H1 (cell line): ENCODE measurements around the gene KLK8. TPM values are rescaled to one million over a fixed set of nuclear protein-coding genes. Genes with fewer than 3 reads are reported as not detected.

Experiments used
- CTCF ChIA-PET: fragments of 300-600 bp; sonication (Branson Sonifier 250); formaldehyde crosslinking; loops from one replicate; lab custom pipeline; 2021; ENCODE audit not compliant: partially characterized antibody; lab: Charles Lee
- POLR2A ChIA-PET: fragments of 300-600 bp; sonication (Branson Sonifier 250); formaldehyde crosslinking; loops from one replicate; lab custom pipeline; 2021; ENCODE audit warnings: inconsistent platforms; ENCODE audit not compliant: partially characterized antibody; lab: Charles Lee
- DNase-seq, 2 experiments: peaks; one replicate each; pipeline versions ENCODE4 v3.0.0 to v3.0.0-alpha.2; 2010 to 2022; ENCODE audit warnings: low spot score in 2 of 2, low read depth in 1 of 2, mixed read lengths in 1 of 2
- FAIRE-seq: peaks from 2 replicates; lab custom pipeline; 2011; peaks lifted over from hg19 to GRCh38; lab: Jason Lieb, UNC
- H2AFZ ChIP-seq: 2 replicates; pipeline ENCODE4 v1.8.1; 2012; ENCODE audit warnings: low read length, inconsistent platforms
- H2AK5ac ChIP-seq: 2 replicates; pipeline ENCODE4 v1.6.1; 2013; ENCODE audit warnings: low read depth, low read length
- H2BK120ac ChIP-seq: replicated peaks from 2 replicates; pipeline ENCODE3; 2013; ENCODE audit warnings: low read depth, low read length, inconsistent platforms
- H2BK12ac ChIP-seq: 2 replicates; pipeline ENCODE4 v1.6.1; 2013; ENCODE audit warnings: low read depth, low read length
- H2BK15ac ChIP-seq: 2 replicates; pipeline ENCODE4 v1.6.1; 2013; ENCODE audit warnings: low read length
- H2BK20ac ChIP-seq: 2 replicates; pipeline ENCODE4 v1.6.1; 2013; ENCODE audit warnings: low read length
- H2BK5ac ChIP-seq: 2 replicates; pipeline ENCODE4 v1.6.1; 2013; ENCODE audit warnings: low read depth, low read length
- H3K14ac ChIP-seq: 2 replicates; pipeline ENCODE4 v1.6.1; 2013; ENCODE audit warnings: inconsistent platforms; ENCODE audit not compliant: insufficient read length
- H3K18ac ChIP-seq: 2 replicates; pipeline ENCODE4 v1.6.1; 2013; ENCODE audit warnings: low read length; ENCODE audit errors: extremely low read depth
- H3K23ac ChIP-seq: 2 replicates; pipeline ENCODE4 v1.6.1; 2013; ENCODE audit warnings: inconsistent platforms; ENCODE audit not compliant: insufficient read length
- H3K23me2 ChIP-seq: 2 replicates; pipeline ENCODE4 v1.6.1; 2013; ENCODE audit warnings: low read depth, low read length
- H3K27ac ChIP-seq: 2 replicates; pipeline ENCODE4 v1.6.1; 2011; ENCODE audit warnings: low read depth, low read length, inconsistent platforms
- H3K27me3 ChIP-seq, 4 experiments: replicated peaks in 1 of 4; 1 replicate in 1 of 4; 2 replicates in 3 of 4; pipeline versions ENCODE4 v1.6.1 to v1.8.1; 2011 to 2013; ENCODE audit warnings: low read length in 3 of 4, mild to moderate bottlenecking in 3 of 4, inconsistent platforms in 2 of 4, mixed read lengths in 2 of 4, moderate library complexity in 1 of 4; ENCODE audit not compliant: control insufficient read depth in 3 of 4, insufficient read depth in 3 of 4; ENCODE audit errors: extremely low read depth in 1 of 4
- H3K36me3 ChIP-seq, 4 experiments: 2 replicates each; pipeline versions ENCODE4 v1.6.1 to v1.8.1; 2011 to 2013; ENCODE audit warnings: mild to moderate bottlenecking in 4 of 4, low read length in 3 of 4, moderate library complexity in 2 of 4, control low read depth in 1 of 4, inconsistent platforms in 1 of 4; ENCODE audit not compliant: insufficient read depth in 4 of 4, control insufficient read depth in 2 of 4
- H3K4ac ChIP-seq: replicated peaks from 2 replicates; pipeline ENCODE3; 2013; ENCODE audit warnings: low read length, low read depth, mixed read lengths, inconsistent platforms; ENCODE audit not compliant: insufficient read length
- H3K4me1 ChIP-seq, 4 experiments: replicated peaks in 1 of 4; 1 replicate in 1 of 4; 2 replicates in 3 of 4; pipeline versions ENCODE4 v1.6.1 to v1.8.1; 2011 to 2013; ENCODE audit warnings: low read length in 3 of 4, inconsistent platforms in 2 of 4, mixed read lengths in 1 of 4; ENCODE audit not compliant: insufficient read depth in 4 of 4, control insufficient read depth in 3 of 4
- H3K4me2 ChIP-seq, 2 experiments: 2 replicates each; pipeline versions ENCODE4 v1.6.1 to v1.8.1; 2011 to 2013; ENCODE audit warnings: low read depth in 2 of 2, low read length in 2 of 2, control low read depth in 1 of 2, inconsistent platforms in 1 of 2, mild to moderate bottlenecking in 1 of 2; ENCODE audit not compliant: insufficient read depth in 1 of 2
- H3K4me3 ChIP-seq, 4 experiments: fragments of 200-600, 300-600 bp in 1 of 4; sonication (generic), shearing (Covaris generic), sonication (Bioruptor Twin) in 1 of 4; 2 replicates each; pipeline versions ENCODE4 v1.5.1 to v1.8.1; 2011 to 2016; ENCODE audit warnings: low read length in 4 of 4, low read depth in 3 of 4, control low read depth in 2 of 4, inconsistent platforms in 2 of 4, mild to moderate bottlenecking in 2 of 4, mixed read lengths in 1 of 4, moderate library complexity in 1 of 4; ENCODE audit not compliant: insufficient read depth in 2 of 4; ENCODE audit errors: extremely low read depth in 1 of 4
- H3K56ac ChIP-seq: replicated peaks from 2 replicates; pipeline ENCODE3; 2013; ENCODE audit warnings: low read depth, mild to moderate bottlenecking, mixed read lengths, low read length, inconsistent platforms; ENCODE audit not compliant: insufficient read length
- H3K79me1 ChIP-seq: 2 replicates; pipeline ENCODE4 v1.6.1; 2013; ENCODE audit warnings: low read depth, low read length, control low read depth
- H3K79me2 ChIP-seq, 2 experiments: 2 replicates each; pipeline versions ENCODE4 v1.6.1 to v1.8.1; 2012 to 2013; ENCODE audit warnings: low read length in 2 of 2, mild to moderate bottlenecking in 2 of 2, inconsistent platforms in 1 of 2; ENCODE audit not compliant: insufficient read depth in 2 of 2, control insufficient read depth in 1 of 2
- H3K9ac ChIP-seq, 4 experiments: replicated peaks in 1 of 4; 1 replicate in 1 of 4; 2 replicates in 3 of 4; pipeline versions ENCODE4 v1.6.1 to v1.8.1; 2011 to 2013; ENCODE audit warnings: low read depth in 3 of 4, low read length in 3 of 4, control low read depth in 2 of 4, mild to moderate bottlenecking in 2 of 4, moderate library complexity in 2 of 4, inconsistent platforms in 1 of 4; ENCODE audit errors: extremely low read depth in 1 of 4
- H3K9me3 ChIP-seq, 2 experiments: 2 replicates each; pipeline versions ENCODE4 v1.6.1 to v1.8.1; 2012 to 2013; ENCODE audit warnings: mild to moderate bottlenecking in 2 of 2, moderate library complexity in 2 of 2, control low read depth in 1 of 2, inconsistent platforms in 1 of 2, low read depth in 1 of 2, low read length in 1 of 2, mixed read lengths in 1 of 2; ENCODE audit not compliant: insufficient read depth in 2 of 2
- H4K20me1 ChIP-seq, 2 experiments: replicated peaks in 1 of 2; 2 replicates each; pipeline versions ENCODE3 to v1.8.1; 2011 to 2013; ENCODE audit warnings: inconsistent platforms in 2 of 2, low read length in 2 of 2, mild to moderate bottlenecking in 1 of 2; ENCODE audit not compliant: insufficient read depth in 2 of 2, control insufficient read depth in 1 of 2
- H4K5ac ChIP-seq: 2 replicates; pipeline ENCODE4 v1.6.1; 2013; ENCODE audit warnings: low read length, low read depth, mixed read lengths, inconsistent platforms; ENCODE audit not compliant: insufficient read length
- H4K8ac ChIP-seq: 2 replicates; pipeline ENCODE4 v1.8.0; 2013; ENCODE audit warnings: mild to moderate bottlenecking, moderate library complexity, low read length, inconsistent platforms; ENCODE audit not compliant: insufficient read depth; ENCODE audit errors: extremely low read depth
- H4K91ac ChIP-seq: replicated peaks from 2 replicates; pipeline ENCODE3; 2013; ENCODE audit warnings: low read length, mixed read lengths, inconsistent platforms; ENCODE audit not compliant: insufficient read length
- ASH2L ChIP-seq: fragments of 200-600, 300-600 bp; sonication (generic); IDR thresholded peaks from one replicate; pipeline ENCODE4 v1.7.1; 2017; ENCODE audit warnings: low read length
- CHD2 ChIP-seq: IDR thresholded peaks from 2 replicates; pipeline ENCODE4 v1.6.1; 2012; ENCODE audit warnings: low read length, improper control_type of control experiment
- EGR1 ChIP-seq: IDR thresholded peaks from 2 replicates; pipeline ENCODE4 v1.6.1; 2011; ENCODE audit warnings: low read depth, low read length, borderline replicate concordance
- JUN ChIP-seq: IDR thresholded peaks from 2 replicates; pipeline ENCODE4 v1.6.1; 2011; ENCODE audit warnings: low read depth, mild to moderate bottlenecking, improper control_type of control experiment, low read length
- SIN3A ChIP-seq, 2 experiments: IDR thresholded peaks in 1 of 2; conservative IDR thresholded peaks in 1 of 2; 2 replicates each; pipeline ENCODE4 v1.6.1; 2011 to 2012; ENCODE audit warnings: low read length in 2 of 2, improper control_type of control experiment in 1 of 2, low read depth in 1 of 2, mild to moderate bottlenecking in 1 of 2
- SP2 ChIP-seq: IDR thresholded peaks from 2 replicates; pipeline ENCODE4 v1.6.1; 2012; ENCODE audit warnings: mild to moderate bottlenecking, low read length, inconsistent platforms
- WGBS, 2 experiments: shearing (Covaris generic) in 1 of 2; methylation state at CpG; one replicate each; pipeline versions ENCODE4 v1.1.6 to v1.1.7; 2013 to 2015; ENCODE audit warnings: low lambda C conversion rate in 2 of 2, mixed read lengths in 2 of 2, inconsistent platforms in 1 of 2, low coverage in 1 of 2, missing lambda C conversion rate in 1 of 2; ENCODE audit not compliant: insufficient replicate concordance in 2 of 2, insufficient coverage in 1 of 2, insufficient read length in 1 of 2; ENCODE audit errors: extremely low coverage in 1 of 2, missing lambda C conversion rate in 1 of 2; 5-methylcytosine and 5-hydroxymethylcytosine counted together
- polyA plus RNA-seq, 7 experiments: library from polyadenylated mRNA; depleted of rRNA in 3 of 7; stranded (reverse) in 5 of 7; unstranded in 2 of 7; fragments of >200 nt in 5 of 7; fragments of 200-250 nt in 2 of 7; gene quantifications; 1 replicate in 5 of 7; 2 replicates in 1 of 7; 4 replicates in 1 of 7; pipeline versions ENCODE4 v1.2.1 to v1.2.3, GENCODE V29; 2011 to 2013; ENCODE audit warnings: missing spikeins in 2 of 7, mixed read lengths in 2 of 7
- total RNA-seq: library from RNA; stranded (reverse); fragmentation: NEBNext Ultra II Directional; extraction: Animal tissue kit (Norgen Biotek cat#: 25700); gene quantifications from 2 replicates; pipeline ENCODE4 v1.2.1, GENCODE V29; 2021

The KLK8 gene
- total and polyA plus RNA-seq, 2 of the 8 experiments (the other 6 are each of a cell fraction or from before 2014, with no cell fraction given): 2.9 to 3.6 TPM

DNA sequence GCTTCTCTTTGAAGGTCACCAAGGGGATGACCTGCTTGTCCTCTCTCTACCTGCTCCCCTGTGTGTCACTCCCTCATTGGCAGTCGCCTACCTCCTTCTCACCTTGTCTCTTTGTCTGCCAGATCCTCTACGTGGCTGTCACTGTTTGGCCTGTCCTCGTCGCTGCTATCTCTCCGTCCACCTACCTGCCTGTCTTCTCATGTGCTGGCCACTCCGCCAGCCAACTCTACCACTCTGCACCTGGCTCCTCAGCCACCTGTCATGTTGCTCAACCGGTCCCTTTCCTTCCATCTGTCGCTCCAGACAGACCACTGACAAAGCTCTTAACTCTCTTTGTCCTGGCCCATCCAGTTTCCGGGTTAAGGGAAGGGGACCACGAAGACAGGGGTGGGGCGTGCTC is 33.3 kb upstream of the KLK8 start, which contains the start of gene KLK12:
KLK12 (minus strand) TSS at position 299 of the 400 bp plus-strand sequence. CDS start 381 bp downstream, outside the sequence.
- DNase-seq: no peak
- TF ChIP-seq ASH2L: no peak
- no peak for TF ChIP-seq EGR1
- no peak for TF ChIP-seq CHD2
- TF ChIP-seq SIN3A (conservative IDR thresholded peaks at IDR 0.05 in 1 of 2, IDR thresholded peaks at IDR 0.05 in 1 of 2; ENCODE audit: low read depth in 1 of 2, low read length in 2 of 2): no peak
- no peak for TF ChIP-seq JUN
- TF ChIP-seq SP2: no peak
- Histone ChIP-seq H4K8ac (no peak within 1 kb of the TSS), H3K9ac (no peak within 1 kb of the TSS), H2BK120ac (no peak within 1 kb of the TSS), H3K4me3 (no peak within 1 kb of the TSS), H3K23ac (no peak within 1 kb of the TSS), H3K9me3 (no peaks in the 10 kb centered on the region), H2BK15ac (peak within 1 kb of the TSS; percentile 5; the same call in 1 of the 2 replicates), H3K4me1 (peaks cover 0 to 3% (median 1%) of the 10 kb centered on the region in 4 experiments; a peak in 2 of 7 replicates), H2AFZ (0 out of 2 replicates have a peak within 1 kb of the TSS, but pooled peaks have one; percentile 58), H3K79me1 (no peaks in the 10 kb centered on the region; the same call in 1 of the 2 replicates), H2BK5ac (0 out of 2 replicates have a peak within 1 kb of the TSS, but pooled peaks have one; percentile 44), H4K5ac (no peak within 1 kb of the TSS), H3K79me2 (no peaks in the 10 kb centered on the region), H4K91ac (peak within 1 kb of the TSS; percentile 79), H2BK20ac (peak within 1 kb of the TSS; percentile 6), H2BK12ac (peak within 1 kb of the TSS; percentile 75; the same call in 1 of the 2 replicates), H3K27ac (no peak within 1 kb of the TSS), H3K14ac (no peak within 1 kb of the TSS), H4K20me1 (peaks cover 0 to 1% of the 10 kb centered on the region in 2 experiments), H3K4ac (no peak within 1 kb of the TSS), H3K18ac (no peak within 1 kb of the TSS; the same call in 1 of the 2 replicates), H3K4me2 (no peak within 1 kb of the TSS), H2AK5ac (peak within 1 kb of the TSS; percentile 98), H3K23me2 (no peaks in the 10 kb centered on the region), H3K27me3 (no peaks in the 10 kb centered on the region), H3K56ac (no peak within 1 kb of the TSS), H3K36me3 (no peaks in the 10 kb centered on the region)
- ChIA-PET POLR2A (no interaction called here), CTCF (interaction anchor here (0.6 to 1.4 kb wide), 4 partner anchors 9 to 230 kb away, joined by 3 to 5 read pairs (median 4); partner anchors contain the start of gene KLK11)
- no peak for FAIRE-seq
- WGBS, 2 experiments: 77% methylated on average over 11 of the region's 11 CpGs; no CpG with 5 or more reads in 1 of the 2 experiments
